ENCODE measurements around the gene RPS19. TPM values are rescaled to one million over a fixed set of nuclear protein-coding genes. Genes with fewer than 3 reads are reported as not detected.

Gene RPS19
- polyA plus RNA-seq, 2 of the 4 experiments (the other 2 are of a cell fraction): 3,564 to 7,778 TPM

DNA sequence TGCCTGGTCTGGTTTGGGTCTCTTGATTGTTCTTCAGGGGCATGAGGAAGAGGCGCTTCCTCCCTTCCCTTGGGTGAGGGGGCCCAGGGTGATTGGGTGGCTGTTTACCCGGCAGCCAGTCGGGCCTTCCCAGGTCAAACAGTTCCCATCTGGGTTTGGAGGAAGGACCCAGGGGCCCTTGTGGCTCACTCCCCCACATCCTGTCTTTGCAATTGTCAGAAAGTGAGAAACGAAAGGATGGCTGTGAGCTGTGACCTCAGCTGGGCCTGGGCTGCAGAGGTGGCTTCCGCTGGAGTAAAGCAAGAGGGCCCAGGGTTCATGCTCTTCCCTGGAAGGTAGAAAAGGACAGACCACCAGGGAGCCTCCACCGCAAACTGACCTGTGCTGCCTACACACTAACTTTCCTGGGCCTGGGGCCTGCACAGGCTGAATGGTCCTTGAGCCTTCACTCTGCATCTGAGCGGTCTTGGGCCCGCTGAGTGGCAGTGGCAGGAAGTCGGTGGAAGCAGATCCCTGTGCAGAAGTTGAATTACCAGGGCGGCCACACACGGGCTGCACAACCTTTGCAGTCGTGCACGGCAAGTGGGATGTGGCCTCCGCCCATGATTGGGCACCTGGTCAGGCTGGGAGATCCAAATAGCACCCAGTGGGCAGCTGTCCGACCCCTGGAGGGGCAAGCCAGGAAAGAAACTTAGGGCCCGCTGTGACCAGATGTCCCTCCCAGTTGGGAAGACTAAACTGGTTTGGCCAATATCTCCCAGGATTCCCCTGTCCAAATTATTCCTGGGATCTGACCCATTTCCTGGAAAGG, 11.7 kb downstream of the RPS19 start (continued):
- TF ChIP-seq, protein P1, sequence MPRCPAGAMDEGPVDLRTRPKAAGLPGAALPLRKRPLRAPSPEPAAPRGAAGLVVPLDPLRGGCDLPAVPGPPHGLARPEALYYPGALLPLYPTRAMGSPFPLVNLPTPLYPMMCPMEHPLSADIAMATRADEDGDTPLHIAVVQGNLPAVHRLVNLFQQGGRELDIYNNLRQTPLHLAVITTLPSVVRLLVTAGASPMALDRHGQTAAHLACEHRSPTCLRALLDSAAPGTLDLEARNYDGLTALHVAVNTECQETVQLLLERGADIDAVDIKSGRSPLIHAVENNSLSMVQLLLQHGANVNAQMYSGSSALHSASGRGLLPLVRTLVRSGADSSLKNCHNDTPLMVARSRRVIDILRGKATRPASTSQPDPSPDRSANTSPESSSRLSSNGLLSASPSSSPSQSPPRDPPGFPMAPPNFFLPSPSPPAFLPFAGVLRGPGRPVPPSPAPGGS (IDR thresholded peaks at IDR 0.05): peak; percentile 59; the same call in 2 of the 3 replicates
- TF ChIP-seq POLR2AphosphoS2 (conservative IDR thresholded peaks at IDR 0.05; ENCODE audit: low read length) (peak; percentile 100), ESRRA (IDR thresholded peaks at IDR 0.05; ENCODE audit: borderline replicate concordance, low read length) (no peak), RNF2 (IDR thresholded peaks at IDR 0.05; ENCODE audit: borderline replicate concordance, low read depth) (no peak), HOXA7 (CRISPR knock-in tag; IDR thresholded peaks at IDR 0.05) (peak; percentile 89), HOXB5 (CRISPR knock-in tag; IDR thresholded peaks at IDR 0.05) (no peak; the same call in 1 of the 2 replicates), FOSB (CRISPR knock-in tag; IDR thresholded peaks at IDR 0.05) (peak; percentile 91), ATOH8 (CRISPR knock-in tag; IDR thresholded peaks at IDR 0.05; ENCODE audit: low read depth) (peak; percentile 33; the same call in 1 of the 2 replicates), TP53 (CRISPR knock-in tag; IDR thresholded peaks at IDR 0.05) (peak; percentile 46), JUN (IDR thresholded peaks at IDR 0.05) (peak in 1 of 2 experiments; percentile 54; a peak in 3 of 5 replicates), EHF (CRISPR knock-in tag; IDR thresholded peaks at IDR 0.05) (no peak), NR3C1 (IDR thresholded peaks at IDR 0.05) (no peak), RCOR1 (IDR thresholded peaks at IDR 0.05; ENCODE audit: low read depth, low read length) (no peak), SREBF2 (IDR thresholded peaks at IDR 0.05) (no peak), MAX (IDR thresholded peaks at IDR 0.05) (no peak), RAD21 (conservative IDR thresholded peaks at IDR 0.05 in 1 of 2, IDR thresholded peaks at IDR 0.05 in 1 of 2) (no peak), EHMT2 (IDR thresholded peaks at IDR 0.05; ENCODE audit: low read depth) (no peak), TFCP2L1 (CRISPR knock-in tag; IDR thresholded peaks at IDR 0.05) (peak; percentile 96)
- TF ChIP-seq, protein P2, sequence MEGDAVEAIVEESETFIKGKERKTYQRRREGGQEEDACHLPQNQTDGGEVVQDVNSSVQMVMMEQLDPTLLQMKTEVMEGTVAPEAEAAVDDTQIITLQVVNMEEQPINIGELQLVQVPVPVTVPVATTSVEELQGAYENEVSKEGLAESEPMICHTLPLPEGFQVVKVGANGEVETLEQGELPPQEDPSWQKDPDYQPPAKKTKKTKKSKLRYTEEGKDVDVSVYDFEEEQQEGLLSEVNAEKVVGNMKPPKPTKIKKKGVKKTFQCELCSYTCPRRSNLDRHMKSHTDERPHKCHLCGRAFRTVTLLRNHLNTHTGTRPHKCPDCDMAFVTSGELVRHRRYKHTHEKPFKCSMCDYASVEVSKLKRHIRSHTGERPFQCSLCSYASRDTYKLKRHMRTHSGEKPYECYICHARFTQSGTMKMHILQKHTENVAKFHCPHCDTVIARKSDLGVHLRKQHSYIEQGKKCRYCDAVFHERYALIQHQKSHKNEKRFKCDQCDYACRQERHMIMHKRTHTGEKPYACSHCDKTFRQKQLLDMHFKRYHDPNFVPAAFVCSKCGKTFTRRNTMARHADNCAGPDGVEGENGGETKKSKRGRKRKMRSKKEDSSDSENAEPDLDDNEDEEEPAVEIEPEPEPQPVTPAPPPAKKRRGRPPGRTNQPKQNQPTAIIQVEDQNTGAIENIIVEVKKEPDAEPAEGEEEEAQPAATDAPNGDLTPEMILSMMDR (IDR thresholded peaks at IDR 0.05): no peak

DNA sequence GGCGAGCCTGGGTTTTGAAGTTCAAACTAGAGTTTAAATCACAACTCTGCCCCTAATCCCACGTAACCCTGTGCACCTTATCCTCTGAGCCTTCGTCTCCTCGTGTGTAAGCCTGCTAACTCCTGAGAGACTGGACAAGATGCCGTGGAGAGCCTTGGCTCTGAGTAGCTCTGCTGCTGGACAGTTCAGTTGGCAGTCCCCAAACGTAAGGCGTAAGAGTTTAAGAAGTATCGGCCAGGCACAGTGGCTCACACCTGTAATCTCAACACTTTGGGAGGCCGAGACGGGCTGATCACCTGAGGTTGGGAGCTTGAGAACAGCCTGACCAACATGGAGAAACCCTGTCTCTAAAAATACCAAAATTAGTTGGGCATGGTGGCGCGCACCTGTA, 12.3 kb downstream of the RPS19 start:
- H3K4me3 ChIP-seq: no peak overlapping the region
- no peaks in the 10 kb centered on the region for H3K9me3 ChIP-seq
- FAIRE-seq: peak; percentile 28
- no peak overlapping the region for H3K4me2 ChIP-seq
- 93% methylated on average over 12 of the region's 12 CpGs for WGBS (ENCODE audit: missing lambda C conversion rate)
- DNase-seq (ENCODE audit: low read depth in 1 of 2, low spot score in 1 of 2): no peak
- ChIA-PET POLR2A (interaction anchor here (0.6 to 5.0 kb wide), 9 partner anchors 9 to 1113 kb away, joined by 3 to 102 read pairs (median 5); partner anchors contain the start of genes ARHGEF1, ERFL, RABAC1 and RPS19), CTCF (interaction anchor here (0.8 to 8.4 kb wide), 23 partner anchors 9 to 374 kb away, joined by 3 to 87 read pairs (median 9); partner anchors contain the start of genes ARHGEF1, ERFL, RABAC1 and RPS19)
- ATAC-seq: peak; percentile 2 to 16; a peak in 5 of 6 replicates
- no peak overlapping the region for H3K27ac ChIP-seq
- peaks cover 41% of the 10 kb centered on the region for H3K4me1 ChIP-seq
- TF ChIP-seq JUN (IDR thresholded peaks at IDR 0.05) (peak in 1 of 2 experiments; percentile 10; a peak in 2 of 5 replicates), FOXS1 (CRISPR knock-in tag; IDR thresholded peaks at IDR 0.05) (no peak), SREBF2 (IDR thresholded peaks at IDR 0.05) (no peak), CHD4 (IDR thresholded peaks at IDR 0.05; ENCODE audit: borderline replicate concordance) (no peak), CBX8 (IDR thresholded peaks at IDR 0.05) (no peak), MAZ (IDR thresholded peaks at IDR 0.05; ENCODE audit: borderline replicate concordance, low read depth, low read length) (no peak), EHMT2 (IDR thresholded peaks at IDR 0.05; ENCODE audit: low read depth) (no peak), FOSL2 (IDR thresholded peaks at IDR 0.05) (no peak), FOSL2 (CRISPR knock-in tag; IDR thresholded peaks at IDR 0.05) (no peak), HOXB13 (CRISPR knock-in tag; IDR thresholded peaks at IDR 0.05; ENCODE audit: low read depth) (no peak), RAD21 (conservative IDR thresholded peaks at IDR 0.05 in 1 of 2, IDR thresholded peaks at IDR 0.05 in 1 of 2) (no peak), POLR2AphosphoS2 (conservative IDR thresholded peaks at IDR 0.05; ENCODE audit: low read length) (peak; percentile 71; the same call in 1 of the 2 replicates), EHF (CRISPR knock-in tag; IDR thresholded peaks at IDR 0.05) (no peak), HEYL (CRISPR knock-in tag; IDR thresholded peaks at IDR 0.05) (peak; percentile 51; the same call in 1 of the 2 replicates), RARB (CRISPR knock-in tag; IDR thresholded peaks at IDR 0.05) (no peak), HES2 (IDR thresholded peaks at IDR 0.05) (no peak), RNF2 (IDR thresholded peaks at IDR 0.05; ENCODE audit: borderline replicate concordance, low read depth) (no peak), SMC3 (IDR thresholded peaks at IDR 0.05) (no peak), ATOH8 (CRISPR knock-in tag; IDR thresholded peaks at IDR 0.05; ENCODE audit: low read depth) (no peak), NPAS2 (CRISPR knock-in tag; IDR thresholded peaks at IDR 0.05; ENCODE audit: borderline replicate concordance) (peak; percentile 16; the same call in 1 of the 2 replicates), NFE2L2 (conservative IDR thresholded peaks at IDR 0.05; ENCODE audit: low read length) (no peak)
